A673 (cell line): ENCODE results near the gene HMCN2. TPM values are rescaled to one million over a fixed set of nuclear protein-coding genes. Genes with fewer than 3 reads are reported as not detected.

Source experiments
- BruUV-seq: library from RNA; stranded (reverse); fragments of 400-500 nt; replicated peaks from 2 replicates; lab custom pipeline; 2021; lab: Mats Ljungman, UMichigan
- CTCF ChIA-PET: fragments of 300-600 bp; sonication (Branson Sonifier 250); formaldehyde crosslinking; loops from one replicate; lab custom pipeline; 2022; ENCODE audit warnings: antibody characterized with exemption; lab: Charles Lee
- POLR2A ChIA-PET: fragments of 300-600 bp; sonication (Branson Sonifier 250); formaldehyde crosslinking; loops from one replicate; lab custom pipeline; 2022; ENCODE audit warnings: antibody characterized with exemption; ENCODE audit not compliant: low non-redundant PET; lab: Charles Lee
- DNase-seq: peaks from one replicate; pipeline ENCODE4 v3.0.0-alpha.2; 2015; ENCODE audit warnings: low spot score
- H3K27ac ChIP-seq: fragments of 200-600 bp; sonication (generic); 2 replicates; pipeline ENCODE4 v1.5.1; 2016; ENCODE audit warnings: mixed run types, low read depth, mild to moderate bottlenecking, mixed read lengths, antibody characterized with exemption, low read length; ENCODE audit not compliant: poor library complexity, severe bottlenecking
- H3K27me3 ChIP-seq: fragments of 200-600 bp; sonication (generic); replicated peaks from 2 replicates; pipeline ENCODE4 v1.6.1; 2017; ENCODE audit warnings: mixed run types, low read depth, mild to moderate bottlenecking, mixed read lengths, antibody characterized with exemption, low read length; ENCODE audit not compliant: insufficient read depth, poor library complexity
- H3K36me3 ChIP-seq: fragments of 200-600 bp; sonication (generic); 2 replicates; pipeline ENCODE4 v1.6.1; 2016; ENCODE audit warnings: mixed run types, mild to moderate bottlenecking, mixed read lengths, antibody characterized with exemption, low read length; ENCODE audit not compliant: insufficient read depth, poor library complexity, severe bottlenecking
- H3K4me1 ChIP-seq: fragments of 200-600 bp; sonication (generic); 2 replicates; pipeline ENCODE4 v1.6.1; 2017; ENCODE audit warnings: mixed run types, mild to moderate bottlenecking, mixed read lengths, antibody characterized with exemption, low read length; ENCODE audit not compliant: insufficient read depth, poor library complexity, severe bottlenecking
- H3K4me3 ChIP-seq: fragments of 200-600 bp; sonication (generic); 2 replicates; pipeline ENCODE4 v1.5.1; 2016; ENCODE audit warnings: low read depth, mixed run types, mild to moderate bottlenecking, mixed read lengths, low read length; ENCODE audit not compliant: poor library complexity, severe bottlenecking
- H3K9me3 ChIP-seq: fragments of 200-600 bp; sonication (generic); 2 replicates; pipeline ENCODE4 v1.6.1; 2016; ENCODE audit warnings: mixed run types, low read depth, mild to moderate bottlenecking, mixed read lengths, antibody characterized with exemption, low read length; ENCODE audit not compliant: poor library complexity, severe bottlenecking
- CTCF ChIP-seq: fragments of 300-800, 200-600 bp; sonication (generic); conservative IDR thresholded peaks from 2 replicates; pipeline ENCODE4 v1.5.1; 2017; ENCODE audit warnings: low read depth, mild to moderate bottlenecking, antibody characterized with exemption, low read length, moderate library complexity, mixed read lengths
- EZH2 ChIP-seq: fragments of 200-600 bp; sonication (generic); IDR thresholded peaks from 2 replicates; pipeline ENCODE4 v1.6.1; 2017; ENCODE audit warnings: borderline replicate concordance, low read depth, mild to moderate bottlenecking, mixed read lengths, antibody characterized with exemption, low read length; ENCODE audit not compliant: poor library complexity, severe bottlenecking
- intact Hi-C: fragments of 100-400 bp; cut with micrococcal nuclease; formaldehyde crosslinking; loops from one replicate; pipeline ENCODE4 v1.10.0; 2022; ENCODE audit not compliant: unreplicated experiment
- total RNA-seq: library from RNA; stranded (reverse); gene quantifications from 2 replicates; pipeline ENCODE4 v1.2.3, GENCODE V29; 2021

Gene HMCN2
- total RNA-seq, 1 experiment from 2014 or later, result 0.28 TPM

GRCh38 chr9:130387905-130388304, 122.3 kb downstream of the HMCN2 start:
- CTCF ChIA-PET, result no interaction called here
- H3K27me3 ChIP-seq, result no peaks in the 10 kb centered on the region
- DNase-seq, result no peak
- no peaks in the 10 kb centered on the region for H3K36me3 ChIP-seq
- POLR2A ChIA-PET, result no interaction called here
- H3K4me3 ChIP-seq, result no peak overlapping the region
- H3K27ac ChIP-seq, result no peak overlapping the region
- H3K4me1 ChIP-seq, result no peaks in the 10 kb centered on the region
- no TSS peak for BruUV-seq
- H3K9me3 ChIP-seq, result no peaks in the 10 kb centered on the region
- TF ChIP-seq CTCF (no peak), EZH2 (no peak)
- intact Hi-C loops, result no loop called here

- Histone ChIP-seq H3K9me3 (no peaks in the 10 kb centered on the region), H3K4me1 (no peaks in the 10 kb centered on the region), H3K36me3 (no peaks in the 10 kb centered on the region), H3K27ac (no peak overlapping the region), H3K4me3 (no peak overlapping the region), H3K27me3 (no peaks in the 10 kb centered on the region)
- no peak for DNase-seq
- intact Hi-C loops, result no loop called here
- ChIA-PET POLR2A (no interaction called here), CTCF (no interaction called here)
- no TSS peak for BruUV-seq
- no peak for TF ChIP-seq EZH2
- TF ChIP-seq CTCF, result no peak
Measured at GRCh38 chr9:130390390-130390789, 124.8 kb downstream of the HMCN2 start.

GRCh38 chr9:130390986-130391385, 125.4 kb downstream of the HMCN2 start:
- H3K27me3 ChIP-seq, result no peaks in the 10 kb centered on the region
- H3K36me3 ChIP-seq, result no peaks in the 10 kb centered on the region
- H3K9me3 ChIP-seq, result no peaks in the 10 kb centered on the region
- no peak overlapping the region for H3K4me3 ChIP-seq
- intact Hi-C loops, result no loop called here
- BruUV-seq, result no TSS peak
- POLR2A ChIA-PET, result no interaction called here
- DNase-seq, result no peak
- CTCF ChIA-PET, result no interaction called here
- no peaks in the 10 kb centered on the region for H3K4me1 ChIP-seq
- TF ChIP-seq EZH2, result no peak
- TF ChIP-seq CTCF, result no peak
- no peak overlapping the region for H3K27ac ChIP-seq
